Peyer's patch (tissue), 4 donors: ENCODE data around the gene RHBDF2.

Source experiments
- POLR2A ChIP-seq, 2 donors: fragments of 450-650 bp; IDR thresholded peaks; one replicate each; pipeline ENCODE4 v1.5.1; 2017; ENCODE audit warnings: antibody characterized with exemption in 2 of 2, mild to moderate bottlenecking in 2 of 2, moderate library complexity in 2 of 2
- TF ChIP-seq, protein P1 (sequence below), 6 experiments: fragments of 450-650 bp in 4 of 6; fragments of 200-600 bp in 2 of 6; sonication (generic) in 1 of 6; IDR thresholded peaks; one replicate each; pipeline ENCODE4 v1.5.1; 2017 to 2019; ENCODE audit warnings: antibody characterized with exemption in 6 of 6, mild to moderate bottlenecking in 3 of 6, moderate library complexity in 1 of 6

DNA sequence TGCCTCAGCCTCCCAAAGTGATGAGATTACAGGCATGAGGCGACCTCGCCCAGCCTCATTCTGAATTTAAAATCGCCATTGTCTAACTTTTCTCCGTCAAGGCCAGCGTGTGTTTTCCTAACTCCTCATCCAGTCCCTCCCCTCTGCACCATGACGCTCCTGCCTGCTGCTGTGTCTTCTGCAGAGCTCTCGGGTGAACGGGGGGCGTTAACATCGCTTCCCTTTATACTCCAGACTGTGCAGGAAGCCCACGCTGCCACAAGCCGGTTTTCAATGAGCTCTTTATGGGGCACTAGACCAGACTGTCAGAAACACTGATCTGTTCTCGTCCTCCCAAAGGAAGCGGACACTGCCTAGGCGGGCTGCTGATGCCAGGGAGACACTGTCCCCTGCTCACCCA, 20.6 kb downstream of the RHBDF2 start:
- TF ChIP-seq, protein P1, sequence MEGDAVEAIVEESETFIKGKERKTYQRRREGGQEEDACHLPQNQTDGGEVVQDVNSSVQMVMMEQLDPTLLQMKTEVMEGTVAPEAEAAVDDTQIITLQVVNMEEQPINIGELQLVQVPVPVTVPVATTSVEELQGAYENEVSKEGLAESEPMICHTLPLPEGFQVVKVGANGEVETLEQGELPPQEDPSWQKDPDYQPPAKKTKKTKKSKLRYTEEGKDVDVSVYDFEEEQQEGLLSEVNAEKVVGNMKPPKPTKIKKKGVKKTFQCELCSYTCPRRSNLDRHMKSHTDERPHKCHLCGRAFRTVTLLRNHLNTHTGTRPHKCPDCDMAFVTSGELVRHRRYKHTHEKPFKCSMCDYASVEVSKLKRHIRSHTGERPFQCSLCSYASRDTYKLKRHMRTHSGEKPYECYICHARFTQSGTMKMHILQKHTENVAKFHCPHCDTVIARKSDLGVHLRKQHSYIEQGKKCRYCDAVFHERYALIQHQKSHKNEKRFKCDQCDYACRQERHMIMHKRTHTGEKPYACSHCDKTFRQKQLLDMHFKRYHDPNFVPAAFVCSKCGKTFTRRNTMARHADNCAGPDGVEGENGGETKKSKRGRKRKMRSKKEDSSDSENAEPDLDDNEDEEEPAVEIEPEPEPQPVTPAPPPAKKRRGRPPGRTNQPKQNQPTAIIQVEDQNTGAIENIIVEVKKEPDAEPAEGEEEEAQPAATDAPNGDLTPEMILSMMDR (IDR thresholded peaks at IDR 0.05) = no peak
- TF ChIP-seq POLR2A (IDR thresholded peaks at IDR 0.05) = no peak
